Osteoblast (primary cell): ENCODE data around the gene EIPR1. TPM values are rescaled to one million over a fixed set of nuclear protein-coding genes. Genes with fewer than 3 reads are reported as not detected.

Source experiments
- DNase-seq: peaks from one replicate; pipeline ENCODE4 v3.0.0; 2011; ENCODE audit warnings: low spot score, mixed read lengths; ENCODE audit not compliant: insufficient read length; ENCODE audit errors: missing footprints
- H2AFZ ChIP-seq: 2 replicates; pipeline ENCODE4 v1.6.0; 2011; ENCODE audit warnings: mild to moderate bottlenecking, low read length
- H3K27ac ChIP-seq: 2 replicates; pipeline ENCODE4 v1.5.1; 2011; ENCODE audit warnings: mild to moderate bottlenecking, low read depth, low read length, moderate library complexity
- H3K27me3 ChIP-seq: 2 replicates; pipeline ENCODE4 v1.6.0; 2012; ENCODE audit warnings: mild to moderate bottlenecking, control low read depth, inconsistent platforms, low read length, moderate library complexity; ENCODE audit not compliant: insufficient read depth
- H3K36me3 ChIP-seq: 2 replicates; pipeline ENCODE4 v1.5.1; 2011; ENCODE audit warnings: mild to moderate bottlenecking, low read length, control low read depth, moderate library complexity; ENCODE audit not compliant: insufficient read depth
- H3K4me1 ChIP-seq: 2 replicates; pipeline ENCODE4 v1.5.1; 2011; ENCODE audit warnings: mild to moderate bottlenecking, low read length, control low read depth, moderate library complexity; ENCODE audit not compliant: insufficient read depth
- H3K4me2 ChIP-seq: 2 replicates; pipeline ENCODE4 v1.6.0; 2011; ENCODE audit warnings: mild to moderate bottlenecking, low read length; ENCODE audit not compliant: insufficient read depth
- H3K4me3 ChIP-seq: fragments of 200-600 bp; sonication (generic); 3 replicates; pipeline ENCODE4 v1.5.1; 2012; ENCODE audit warnings: mild to moderate bottlenecking, low read length, inconsistent platforms; ENCODE audit not compliant: insufficient read depth
- H3K79me2 ChIP-seq: 2 replicates; pipeline ENCODE4 v1.6.0; 2012; ENCODE audit warnings: mild to moderate bottlenecking, low read length, control low read depth, inconsistent platforms; ENCODE audit not compliant: insufficient read depth
- H3K9me3 ChIP-seq: 2 replicates; pipeline ENCODE4 v1.5.1; 2011; ENCODE audit warnings: low read depth, low read length, control low read depth
- H4K20me1 ChIP-seq: 2 replicates; pipeline ENCODE4 v1.6.0; 2012; ENCODE audit warnings: mild to moderate bottlenecking, low read length, control low read depth; ENCODE audit not compliant: insufficient read depth
- CTCF ChIP-seq: IDR thresholded peaks from 2 replicates; pipeline ENCODE4 v1.5.1; 2011; ENCODE audit warnings: mild to moderate bottlenecking, low read depth, low read length, moderate library complexity; ENCODE audit errors: extremely low read depth
- total RNA-seq: library from RNA; depleted of rRNA; stranded (reverse); fragments of >200 nt; gene quantifications from 2 replicates; pipeline ENCODE4 v1.2.3, GENCODE V29; 2012

Gene EIPR1
- total RNA-seq, 1 donor = 17.7 TPM

GRCh38 chr2:3423492-3424170, 46.0 kb upstream of the EIPR1 start:
- peaks cover 58% of the 10 kb centered on the region for H3K36me3 ChIP-seq
- no peak overlapping the region for H3K27ac ChIP-seq
- no peaks in the 10 kb centered on the region for H3K27me3 ChIP-seq
- H2AFZ ChIP-seq = no peak overlapping the region
- peaks cover 10% of the 10 kb centered on the region for H3K79me2 ChIP-seq
- no peaks in the 10 kb centered on the region for H3K9me3 ChIP-seq
- H3K4me2 ChIP-seq = no peak overlapping the region
- H3K4me3 ChIP-seq = no peak overlapping the region
- peak; percentile 93 for DNase-seq
- H4K20me1 ChIP-seq = peaks cover 16% of the 10 kb centered on the region
- TF ChIP-seq CTCF = peak; percentile 99
- H3K4me1 ChIP-seq = no peaks in the 10 kb centered on the region

- Histone ChIP-seq H3K79me2 (peaks cover 11% of the 10 kb centered on the region), H3K27ac (no peak overlapping the region), H3K4me3 (no peak overlapping the region), H3K36me3 (peaks cover 64% of the 10 kb centered on the region), H3K9me3 (no peaks in the 10 kb centered on the region), H3K4me1 (no peaks in the 10 kb centered on the region), H2AFZ (no peak overlapping the region), H4K20me1 (peaks cover 15% of the 10 kb centered on the region), H3K27me3 (no peaks in the 10 kb centered on the region), H3K4me2 (no peak overlapping the region)
- peak; percentile 54 for DNase-seq
- no peak for TF ChIP-seq CTCF
Measured at GRCh38 chr2:3422161-3422779, 44.7 kb upstream of the EIPR1 start.

- Histone ChIP-seq H3K4me1 (no peaks in the 10 kb centered on the region), H3K27me3 (no peaks in the 10 kb centered on the region), H3K9me3 (no peaks in the 10 kb centered on the region), H3K4me3 (no peak overlapping the region), H3K4me2 (no peak overlapping the region), H4K20me1 (peaks cover 15% of the 10 kb centered on the region), H3K36me3 (peaks cover 57% of the 10 kb centered on the region), H2AFZ (no peak overlapping the region), H3K79me2 (peaks cover 15% of the 10 kb centered on the region), H3K27ac (no peak overlapping the region)
- no peak for TF ChIP-seq CTCF
- DNase-seq = peak; percentile 78
Measured at GRCh38 chr2:3421580-3421979, 44.0 kb upstream of the EIPR1 start.

- no peaks in the 10 kb centered on the region for H3K9me3 ChIP-seq
- H2AFZ ChIP-seq = no peak overlapping the region
- H3K27me3 ChIP-seq = no peaks in the 10 kb centered on the region
- no peak overlapping the region for H3K27ac ChIP-seq
- H3K4me1 ChIP-seq = no peaks in the 10 kb centered on the region
- no peak for DNase-seq
- peaks cover 56% of the 10 kb centered on the region for H3K36me3 ChIP-seq
- H3K4me3 ChIP-seq = no peak overlapping the region
- no peak overlapping the region for H3K4me2 ChIP-seq
- H4K20me1 ChIP-seq = peaks cover 15% of the 10 kb centered on the region
- no peak for TF ChIP-seq CTCF
- peaks cover 15% of the 10 kb centered on the region for H3K79me2 ChIP-seq
Measured at GRCh38 chr2:3420769-3421397, 43.3 kb upstream of the EIPR1 start.
